Activated CD8-positive, alpha-beta memory T cell treated with anti-CD3 and anti-CD28 coated beads, Interleukin-2, amount 10 ng/mL, durations not matched to agents 7 days and 5 days (primary cell): ENCODE results near the gene KRT15. TPM values are rescaled to one million over a fixed set of nuclear protein-coding genes. Genes with fewer than 3 reads are reported as not detected.

Source experiments
- ATAC-seq: fragments of 150-1000 bp; cut with Tn5 transposase; one replicate; pipeline ENCODE4 v1.10.0; 2021; ENCODE audit warnings: moderate library complexity
- CTCF ChIA-PET: fragments of 350-600 bp; sonication (Branson Sonifier 250); formaldehyde crosslinking; loops from one replicate; lab custom pipeline; 2021; ENCODE audit warnings: antibody characterized with exemption; lab: Charles Lee
- DNase-seq: peaks from one replicate; pipeline ENCODE4 v3.0.0-alpha.2; 2020
- H3K27ac Mint-ChIP-seq: one replicate; pipeline ENCODE4 v1.8.0; 2021; ENCODE audit warnings: mild to moderate bottlenecking, mixed read lengths
- H3K27me3 Mint-ChIP-seq: one replicate; pipeline ENCODE4 v1.8.0; 2021; ENCODE audit warnings: mixed read lengths
- H3K36me3 Mint-ChIP-seq: one replicate; pipeline ENCODE4 v1.8.0; 2021; ENCODE audit warnings: mild to moderate bottlenecking, mixed read lengths
- H3K4me1 Mint-ChIP-seq: one replicate; pipeline ENCODE4 v1.8.0; 2021; ENCODE audit warnings: mixed read lengths
- H3K4me3 Mint-ChIP-seq: one replicate; pipeline ENCODE4 v1.8.0; 2021; ENCODE audit warnings: mild to moderate bottlenecking, moderate library complexity, mixed read lengths
- H3K9me3 Mint-ChIP-seq: one replicate; pipeline ENCODE4 v1.8.0; 2022; ENCODE audit warnings: low read depth, mixed read lengths
- total RNA-seq, 2 experiments: library from RNA; stranded (reverse); gene quantifications; one replicate each; pipeline ENCODE4 v1.2.3, GENCODE V29; 2021

The KRT15 gene
- total RNA-seq, 2 experiments from 2014 or later = not detected

DNA sequence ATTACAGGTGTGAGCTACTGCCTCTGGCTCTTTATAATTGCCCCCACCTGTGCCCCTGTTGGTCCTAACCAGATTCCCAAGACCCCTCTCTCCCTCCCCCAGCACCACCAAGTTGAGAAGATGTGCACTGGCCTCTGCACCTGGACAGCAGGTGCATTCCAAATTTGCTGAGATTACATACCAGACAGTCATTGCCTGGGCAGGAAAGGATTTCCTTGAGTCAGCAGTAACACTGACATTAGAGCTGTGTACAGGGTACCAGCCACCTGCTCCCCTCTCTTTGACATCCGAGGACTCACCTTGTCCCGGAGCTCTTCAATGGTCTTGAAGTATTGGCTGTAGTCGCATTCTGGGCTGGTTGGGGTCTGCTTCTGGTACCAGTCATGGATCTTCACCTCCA lies 659 bp downstream of the KRT15 start:
- Mint-ChIP-seq H3K9me3 (no peaks in the 10 kb centered on the region), H3K4me3 (no peak overlapping the region), H3K4me1 (no peaks in the 10 kb centered on the region), H3K27ac (no peak overlapping the region), H3K27me3 (no peaks in the 10 kb centered on the region), H3K36me3 (no peaks in the 10 kb centered on the region)
- CTCF ChIA-PET = interaction anchor here (2.2 kb wide), 1 partner anchor 31 kb away, joined by 4 read pairs; no protein-coding TSS in a partner anchor
- DNase-seq = no peak
- no peak for ATAC-seq

- no peaks in the 10 kb centered on the region for H3K9me3 Mint-ChIP-seq
- DNase-seq = no peak
- no peak overlapping the region for H3K4me3 Mint-ChIP-seq
- no peak overlapping the region for H3K27ac Mint-ChIP-seq
- ATAC-seq = no peak
- no peaks in the 10 kb centered on the region for H3K4me1 Mint-ChIP-seq
- H3K36me3 Mint-ChIP-seq = no peaks in the 10 kb centered on the region
- no peaks in the 10 kb centered on the region for H3K27me3 Mint-ChIP-seq
- CTCF ChIA-PET = no interaction called here
Measured at GRCh38 chr17:41516830-41517283, 1.8 kb downstream of the KRT15 start.

- ATAC-seq (no peak), DNase-seq (no peak)
- Mint-ChIP-seq H3K4me3 (no peak overlapping the region), H3K27me3 (no peaks in the 10 kb centered on the region), H3K27ac (no peak overlapping the region), H3K4me1 (no peaks in the 10 kb centered on the region), H3K9me3 (no peaks in the 10 kb centered on the region), H3K36me3 (no peaks in the 10 kb centered on the region)
- CTCF ChIA-PET = no interaction called here
Measured at GRCh38 chr17:41516147-41516829, 2.4 kb downstream of the KRT15 start.

DNA sequence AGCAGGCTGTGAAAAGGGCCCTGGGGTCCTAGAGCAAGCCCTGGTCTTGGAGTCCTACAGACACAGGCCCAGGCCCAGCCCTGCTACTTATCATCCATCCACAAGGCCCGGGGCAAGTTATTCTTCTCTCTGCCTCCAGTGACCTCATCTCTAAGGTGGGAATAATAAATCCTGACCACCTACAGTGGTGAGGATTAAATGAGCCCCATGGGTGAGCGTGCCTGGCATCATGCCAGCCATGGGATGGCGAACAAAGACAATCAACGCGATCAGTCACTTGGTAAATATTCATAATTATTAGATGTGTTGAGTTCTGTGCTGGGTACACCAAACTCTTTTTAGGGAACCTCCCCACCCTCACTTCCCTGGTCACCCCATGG lies 5.5 kb downstream of the KRT15 start:
- no peak for DNase-seq
- no peaks in the 10 kb centered on the region for H3K36me3 Mint-ChIP-seq
- H3K9me3 Mint-ChIP-seq = no peaks in the 10 kb centered on the region
- H3K4me3 Mint-ChIP-seq = no peak overlapping the region
- no peak for ATAC-seq
- no peak overlapping the region for H3K27ac Mint-ChIP-seq
- H3K4me1 Mint-ChIP-seq = no peaks in the 10 kb centered on the region
- CTCF ChIA-PET = no interaction called here
- H3K27me3 Mint-ChIP-seq = no peaks in the 10 kb centered on the region

DNA sequence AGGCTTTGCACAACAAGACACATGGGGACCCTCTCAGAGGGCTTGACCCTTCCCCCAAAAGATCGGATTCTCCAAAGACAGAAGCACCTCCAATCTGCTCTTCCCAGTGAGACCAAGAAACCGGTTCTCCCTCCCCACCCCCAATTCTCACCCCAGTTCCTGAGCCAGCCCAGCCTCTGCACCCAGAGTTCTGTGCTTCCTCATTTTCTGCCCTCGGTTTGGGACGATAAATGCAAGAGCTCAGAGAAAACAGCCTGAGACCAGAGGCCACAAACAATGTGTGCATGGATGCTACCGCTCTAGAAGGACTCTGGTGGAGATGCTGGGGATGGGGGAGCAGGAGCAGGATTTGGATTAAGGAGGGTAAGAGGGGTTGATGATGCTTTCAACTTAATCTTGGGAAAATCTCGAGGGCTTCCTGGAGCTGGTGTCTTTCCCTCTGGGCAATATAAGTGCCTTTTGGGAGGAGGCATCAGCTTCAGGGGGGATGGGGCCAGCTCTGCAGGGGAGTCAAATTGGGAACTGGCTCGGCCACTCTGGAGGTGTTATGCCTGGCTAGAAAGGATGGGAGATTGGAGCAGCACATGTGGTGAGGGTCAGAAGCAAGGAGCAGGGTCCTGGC lies 6.0 kb downstream of the KRT15 start:
- no peak overlapping the region for H3K4me3 Mint-ChIP-seq
- ATAC-seq = no peak
- no peaks in the 10 kb centered on the region for H3K9me3 Mint-ChIP-seq
- no peak overlapping the region for H3K27ac Mint-ChIP-seq
- no peak for DNase-seq
- CTCF ChIA-PET = interaction anchor here (1.3 kb wide), 1 partner anchor 150 kb away, joined by 3 read pairs; no protein-coding TSS in a partner anchor
- H3K4me1 Mint-ChIP-seq = no peaks in the 10 kb centered on the region
- H3K27me3 Mint-ChIP-seq = no peaks in the 10 kb centered on the region
- no peaks in the 10 kb centered on the region for H3K36me3 Mint-ChIP-seq

- Mint-ChIP-seq H3K9me3 (no peaks in the 10 kb centered on the region), H3K4me3 (no peak overlapping the region), H3K27ac (no peak overlapping the region), H3K4me1 (no peaks in the 10 kb centered on the region), H3K27me3 (no peaks in the 10 kb centered on the region), H3K36me3 (no peaks in the 10 kb centered on the region)
- ATAC-seq (no peak), DNase-seq (no peak)
- CTCF ChIA-PET = interaction anchor here (1.3 kb wide), 1 partner anchor 151 kb away, joined by 3 read pairs; no protein-coding TSS in a partner anchor
Measured at GRCh38 chr17:41511716-41512115, 7.0 kb downstream of the KRT15 start.

DNA sequence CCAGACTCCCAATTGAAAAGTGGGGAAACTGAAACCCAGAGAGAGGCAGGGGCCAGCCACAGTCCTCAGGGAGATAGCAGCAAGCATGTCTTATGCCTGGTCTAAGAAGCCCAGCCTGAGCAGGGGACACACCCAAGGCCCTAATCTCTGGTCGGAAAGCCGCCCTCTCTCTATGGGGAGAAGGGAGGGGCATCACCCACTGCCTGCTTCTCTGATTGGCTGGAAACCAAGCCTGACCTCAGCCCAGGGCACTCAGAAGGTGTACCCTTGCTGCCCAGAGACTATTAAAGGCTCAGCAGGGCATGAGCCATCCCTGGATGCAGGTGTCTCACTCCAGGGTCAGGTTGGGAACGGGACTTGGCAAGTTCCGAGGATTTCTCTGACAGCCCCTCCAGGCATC lies 7.6 kb downstream of the KRT15 start:
- Mint-ChIP-seq H3K4me3 (no peak overlapping the region), H3K27me3 (no peaks in the 10 kb centered on the region), H3K27ac (no peak overlapping the region), H3K4me1 (no peaks in the 10 kb centered on the region), H3K9me3 (no peaks in the 10 kb centered on the region), H3K36me3 (no peaks in the 10 kb centered on the region)
- ATAC-seq = no peak
- CTCF ChIA-PET = no interaction called here
- no peak for DNase-seq

- H3K27me3 Mint-ChIP-seq = no peaks in the 10 kb centered on the region
- H3K4me1 Mint-ChIP-seq = no peaks in the 10 kb centered on the region
- H3K9me3 Mint-ChIP-seq = no peaks in the 10 kb centered on the region
- no peak overlapping the region for H3K27ac Mint-ChIP-seq
- ATAC-seq (no peak), DNase-seq (no peak)
- CTCF ChIA-PET = no interaction called here
- no peaks in the 10 kb centered on the region for H3K36me3 Mint-ChIP-seq
- no peak overlapping the region for H3K4me3 Mint-ChIP-seq
Measured at GRCh38 chr17:41510251-41511065, 8.2 kb downstream of the KRT15 start.

GRCh38 chr17:41507315-41507880 lies 11.3 kb downstream of the KRT15 start:
- Mint-ChIP-seq H3K4me1 (no peaks in the 10 kb centered on the region), H3K27me3 (no peaks in the 10 kb centered on the region), H3K4me3 (no peak overlapping the region), H3K9me3 (no peaks in the 10 kb centered on the region), H3K36me3 (no peaks in the 10 kb centered on the region), H3K27ac (no peak overlapping the region)
- no peak for DNase-seq
- CTCF ChIA-PET = interaction anchor here (1.1 kb wide), 1 partner anchor 41 kb away, joined by 3 read pairs; no protein-coding TSS in a partner anchor
- no peak for ATAC-seq

DNA sequence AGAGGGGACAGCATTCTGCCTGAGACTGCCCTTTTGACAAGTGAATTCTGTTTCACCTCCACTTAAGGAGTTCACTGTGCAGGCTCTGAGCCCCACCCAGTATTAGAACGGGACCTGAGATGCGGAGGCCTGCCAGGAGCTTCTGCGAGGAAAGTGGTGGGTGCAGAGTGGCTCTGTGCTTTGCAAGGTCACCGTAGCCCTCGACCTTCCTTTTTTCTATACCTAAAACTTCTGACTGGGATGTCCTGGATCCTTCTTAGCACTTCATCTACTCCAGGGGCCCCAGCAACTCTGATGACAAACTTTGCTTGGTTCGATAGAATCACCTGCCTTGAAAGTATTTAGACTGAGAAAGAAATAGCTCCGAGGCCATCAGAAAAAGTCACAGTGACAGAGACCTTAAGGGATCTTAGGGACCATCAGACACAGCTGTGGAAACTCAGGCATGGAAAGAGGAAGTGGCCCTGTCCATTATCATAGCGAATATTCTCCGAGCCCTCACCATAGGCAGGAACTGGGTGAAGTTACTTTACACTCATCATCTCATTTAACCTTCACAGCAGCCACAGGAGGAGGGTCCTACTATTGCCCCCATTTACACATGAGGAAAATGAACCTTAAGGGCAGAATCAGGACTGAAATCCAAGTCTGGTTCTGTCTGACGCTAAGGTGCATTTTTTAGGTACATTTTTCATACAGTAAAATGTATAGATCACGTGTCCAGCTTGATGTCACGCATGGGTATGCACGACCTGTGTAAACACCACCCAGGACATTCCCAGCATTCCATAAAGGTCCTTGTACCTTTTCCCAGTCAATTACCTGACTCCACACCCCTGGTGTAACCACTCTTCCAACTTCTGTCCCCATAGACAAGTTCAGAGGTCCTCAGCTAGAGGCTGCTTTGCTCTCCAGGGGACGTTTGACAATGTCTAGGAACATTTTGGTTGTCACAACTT lies 12.6 kb downstream of the KRT15 start:
- no peak overlapping the region for H3K27ac Mint-ChIP-seq
- H3K27me3 Mint-ChIP-seq = no peaks in the 10 kb centered on the region
- H3K36me3 Mint-ChIP-seq = no peaks in the 10 kb centered on the region
- DNase-seq = no peak
- CTCF ChIA-PET = interaction anchor here (1.2 to 1.8 kb wide), 4 partner anchors 8 to 158 kb away, joined by 3 to 4 read pairs (median 4); no protein-coding TSS in a partner anchor
- no peak overlapping the region for H3K4me3 Mint-ChIP-seq
- no peaks in the 10 kb centered on the region for H3K4me1 Mint-ChIP-seq
- no peak for ATAC-seq
- no peaks in the 10 kb centered on the region for H3K9me3 Mint-ChIP-seq

DNA sequence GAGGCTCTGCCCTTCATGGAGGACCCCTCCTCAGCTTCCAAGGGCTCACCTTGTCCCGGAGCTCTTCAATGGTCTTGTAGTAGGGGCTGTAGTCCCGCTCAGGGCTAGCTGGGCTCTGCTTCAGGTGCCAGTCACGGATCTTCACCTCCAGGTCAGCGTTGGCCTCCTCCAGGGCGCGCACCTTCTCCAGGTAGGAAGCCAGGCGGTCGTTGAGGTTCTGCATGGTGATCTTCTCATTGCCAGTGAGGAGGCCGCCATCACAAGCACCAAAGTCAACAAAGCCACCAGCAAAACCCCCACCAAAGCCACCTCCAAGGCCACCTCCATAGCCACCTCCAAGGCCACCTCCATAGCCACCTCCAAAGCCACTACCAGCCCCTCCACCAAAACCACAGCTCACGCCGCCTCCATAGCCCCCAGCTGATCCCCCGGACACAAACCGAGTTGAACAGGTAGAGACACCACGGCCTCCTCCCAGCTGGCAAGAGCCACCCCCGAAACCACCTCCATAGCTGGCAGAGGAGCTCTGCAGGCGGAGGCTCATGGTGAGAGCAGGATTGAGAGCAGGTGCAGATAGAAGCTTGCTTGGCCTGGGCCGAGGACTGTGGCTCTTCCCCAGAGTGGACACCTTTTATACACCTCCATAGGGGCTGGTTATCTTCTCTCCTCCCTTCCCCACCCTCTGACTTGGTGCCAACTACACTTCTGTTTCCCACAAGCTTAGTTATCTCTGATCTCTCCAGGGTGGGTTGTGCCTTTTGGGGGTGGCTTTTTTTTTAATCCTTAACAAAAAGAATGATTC lies 13.5 kb downstream of the KRT15 start, which contains the start of gene KRT13:
Gene KRT13, minus strand, starts transcription at position 606 of the 802 bp plus-strand sequence. Its CDS starts 62 bp downstream, at position 544.
- ATAC-seq (no peak), DNase-seq (no peak)
- Mint-ChIP-seq H3K36me3 (no peaks in the 10 kb centered on the region), H3K27me3 (peaks cover 2% of the 10 kb centered on the region), H3K9me3 (no peaks in the 10 kb centered on the region), H3K4me1 (no peaks in the 10 kb centered on the region), H3K27ac (no peak within 1 kb of the TSS), H3K4me3 (no peak within 1 kb of the TSS)
- CTCF ChIA-PET = interaction anchor here (1.5 to 1.8 kb wide), 2 partner anchors 44 to 143 kb away, joined by 4 read pairs; no protein-coding TSS in a partner anchor
